Measurements from ENCODE around the gene NTRK3. TPM values are rescaled to one million over a fixed set of nuclear protein-coding genes. Genes with fewer than 3 reads are reported as not detected.

Gene NTRK3
- total and polyA plus RNA-seq, 8 donors = 0.13 to 1.1 (median 0.60) TPM

GRCh38 chr15:87977907-87978306 lies 278.6 kb downstream of the NTRK3 start:
- 59 to 60% methylated on average over 3 of the region's 3 CpGs for WGBS, 2 donors
- no peaks in the 10 kb centered on the region for H3K36me3 ChIP-seq
- no peaks in the 10 kb centered on the region for H3K4me1 ChIP-seq
- no peaks in the 10 kb centered on the region for H3K27me3 ChIP-seq
- ATAC-seq (no peak), DNase-seq (no peak), FAIRE-seq (no peak)
- H3K4me3 ChIP-seq = no peak overlapping the region
- intact Hi-C loops (cut with DNase I) = no loop called here
- H3K27ac ChIP-seq = no peak overlapping the region
- no peaks in the 10 kb centered on the region for H3K9me3 ChIP-seq
- TF ChIP-seq CTCF (IDR thresholded peaks at IDR 0.05) = no peak

GRCh38 chr15:87976552-87976951 lies 280.0 kb downstream of the NTRK3 start:
- whole genome bisulfite sequencing, 2 donors = 55 to 63% methylated on average over 3 of the region's 3 CpGs
- H3K4me3 ChIP-seq = no peak overlapping the region
- no peaks in the 10 kb centered on the region for H3K9me3 ChIP-seq
- intact Hi-C loops (cut with DNase I) = no loop called here
- no peak for DNase-seq
- ATAC-seq = no peak
- no peaks in the 10 kb centered on the region for H3K27me3 ChIP-seq
- no peak for FAIRE-seq
- no peak overlapping the region for H3K27ac ChIP-seq
- no peaks in the 10 kb centered on the region for H3K4me1 ChIP-seq
- TF ChIP-seq CTCF (IDR thresholded peaks at IDR 0.05) = no peak
- no peaks in the 10 kb centered on the region for H3K36me3 ChIP-seq

DNA sequence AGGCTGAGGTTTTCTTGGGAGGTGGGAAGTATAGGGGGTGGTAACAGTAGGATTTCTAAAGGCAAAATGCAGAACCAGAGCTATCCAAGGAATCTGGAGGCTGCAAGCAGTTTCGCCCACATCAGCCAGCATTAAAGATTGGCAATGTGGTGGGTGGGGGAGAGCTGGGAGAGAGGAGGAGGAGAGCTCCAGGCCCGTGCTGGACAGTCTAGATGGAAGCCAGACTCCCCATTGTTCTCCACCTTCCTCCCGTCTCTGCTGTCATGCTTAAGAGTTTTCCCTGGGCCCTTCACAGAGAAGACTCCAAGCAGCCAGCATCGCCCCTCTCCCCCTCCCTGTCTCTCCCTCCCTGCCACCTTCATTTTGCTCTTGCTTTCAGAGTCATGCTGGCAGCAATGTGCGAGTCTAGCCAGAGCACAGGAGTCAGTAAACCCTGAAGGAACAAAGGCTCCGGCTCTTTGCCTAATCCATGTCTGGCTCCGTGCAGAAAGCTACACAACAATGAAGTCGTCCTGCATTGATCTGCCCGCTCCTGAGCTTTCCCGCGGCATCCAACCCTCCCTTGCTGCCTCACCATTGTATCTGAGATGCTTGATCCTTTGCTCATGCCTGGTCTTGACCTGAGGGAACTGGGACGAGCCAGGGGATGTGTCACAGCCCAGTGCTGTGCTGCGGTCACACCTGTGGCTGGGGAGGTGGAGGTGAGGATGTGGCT lies 282.9 kb downstream of the NTRK3 start:
- ATAC-seq (no peak), FAIRE-seq (no peak), DNase-seq (no peak)
- H3K36me3 ChIP-seq = no peaks in the 10 kb centered on the region
- H3K27me3 ChIP-seq = no peaks in the 10 kb centered on the region
- intact Hi-C loops (cut with DNase I) = no loop called here
- 35% methylated on average over 13 of the region's 13 CpGs for WGBS, 2 donors
- H3K4me1 ChIP-seq = no peaks in the 10 kb centered on the region
- H3K4me3 ChIP-seq = no peak overlapping the region
- TF ChIP-seq CTCF (IDR thresholded peaks at IDR 0.05) = no peak
- no peaks in the 10 kb centered on the region for H3K9me3 ChIP-seq
- H3K27ac ChIP-seq = no peak overlapping the region

- WGBS, 2 donors = 49 to 61% methylated on average over 3 of the region's 3 CpGs
- H3K27ac ChIP-seq = no peak overlapping the region
- H3K36me3 ChIP-seq = no peaks in the 10 kb centered on the region
- TF ChIP-seq CTCF (IDR thresholded peaks at IDR 0.05) = no peak
- H3K4me1 ChIP-seq = no peaks in the 10 kb centered on the region
- DNase-seq (no peak), ATAC-seq (no peak), FAIRE-seq (no peak)
- no peaks in the 10 kb centered on the region for H3K9me3 ChIP-seq
- intact Hi-C loops (cut with DNase I) = no loop called here
- H3K4me3 ChIP-seq = no peak overlapping the region
- no peaks in the 10 kb centered on the region for H3K27me3 ChIP-seq
These were observed 285.5 kb downstream of the NTRK3 start for GRCh38 chr15:87971076-87971475.

GRCh38 chr15:87967951-87968350 lies 288.6 kb downstream of the NTRK3 start:
- no peak for FAIRE-seq
- Histone ChIP-seq H3K4me1 (no peaks in the 10 kb centered on the region), H3K36me3 (no peaks in the 10 kb centered on the region), H3K27me3 (peaks cover 0 to 5% (median 0%) of the 10 kb centered on the region in 4 donors), H3K4me3 (no peak overlapping the region), H3K9me3 (no peaks in the 10 kb centered on the region), H3K27ac (no peak overlapping the region)
- whole genome bisulfite sequencing, 2 donors = 47 to 61% methylated on average over 2 of the region's 2 CpGs
- intact Hi-C loops (cut with DNase I) = no loop called here
- no peak for ATAC-seq
- DNase-seq = no peak
- TF ChIP-seq CTCF (IDR thresholded peaks at IDR 0.05) = no peak
